OCI-LY7 (cell line): ENCODE data around the gene ING4. TPM values are rescaled to one million over a fixed set of nuclear protein-coding genes. Genes with fewer than 3 reads are reported as not detected.

Experiments
- BruUV-seq: library from RNA; stranded (reverse); fragments of 400-500 nt; replicated peaks from 2 replicates; lab custom pipeline; 2021; lab: Mats Ljungman, UMichigan
- CTCF ChIA-PET: fragments of 300-600 bp; sonication (Branson Sonifier 250); formaldehyde crosslinking; loops from one replicate; lab custom pipeline; 2022; ENCODE audit warnings: antibody characterized with exemption; ENCODE audit not compliant: unreplicated experiment; lab: Charles Lee
- POLR2A ChIA-PET: fragments of 300-600 bp; sonication (Branson Sonifier 250); formaldehyde crosslinking; loops from one replicate; lab custom pipeline; 2022; ENCODE audit warnings: antibody characterized with exemption; lab: Charles Lee
- DNase-seq: peaks from one replicate; pipeline ENCODE4 v3.0.0-alpha.2; 2015; ENCODE audit warnings: low spot score
- H2AFZ ChIP-seq: fragments of 200-600 bp; sonication (generic), shearing (Covaris generic); 2 replicates; pipeline ENCODE4 v1.6.1; 2014; ENCODE audit warnings: mild to moderate bottlenecking, antibody characterized with exemption, low read length, moderate library complexity
- H3K27ac ChIP-seq: fragments of 200-600 bp; sonication (generic); 2 replicates; pipeline ENCODE4 v1.5.1; 2014; ENCODE audit warnings: mixed run types, low read depth, mild to moderate bottlenecking, moderate library complexity, low read length, inconsistent platforms; ENCODE audit not compliant: poor library complexity, severe bottlenecking
- H3K36me3 ChIP-seq: fragments of 200-600 bp; sonication (generic); 2 replicates; pipeline ENCODE4 v1.6.1; 2014; ENCODE audit warnings: mild to moderate bottlenecking, antibody characterized with exemption, low read length, moderate library complexity, mixed read lengths; ENCODE audit not compliant: insufficient read depth
- H3K4me1 ChIP-seq: fragments of 200-600 bp; sonication (generic); 2 replicates; pipeline ENCODE4 v1.5.1; 2014; ENCODE audit warnings: mild to moderate bottlenecking, low read length; ENCODE audit not compliant: insufficient read depth, poor library complexity, severe bottlenecking
- H3K4me2 ChIP-seq: fragments of 200-600 bp; sonication (generic); 2 replicates; pipeline ENCODE4 v1.6.1; 2014; ENCODE audit warnings: mild to moderate bottlenecking, low read length
- H3K4me3 ChIP-seq: fragments of 200-600 bp; sonication (generic); 2 replicates; pipeline ENCODE4 v1.5.1; 2014; ENCODE audit warnings: mild to moderate bottlenecking, low read depth, low read length; ENCODE audit not compliant: poor library complexity, severe bottlenecking
- H3K79me2 ChIP-seq: fragments of 200-600 bp; sonication (generic); 2 replicates; pipeline ENCODE4 v1.6.1; 2016; ENCODE audit warnings: low read depth, mild to moderate bottlenecking, low read length, moderate library complexity, mixed read lengths; ENCODE audit not compliant: insufficient read depth
- H3K9me2 ChIP-seq: fragments of 200-600 bp; sonication (generic); 2 replicates; pipeline ENCODE4 v1.6.1; 2016; ENCODE audit warnings: mild to moderate bottlenecking, low read length, mixed read lengths; ENCODE audit not compliant: insufficient read depth
- H3K9me3 ChIP-seq: fragments of 200-600 bp; sonication (generic); 2 replicates; pipeline ENCODE4 v1.6.1; 2014; ENCODE audit warnings: mild to moderate bottlenecking, mixed run types, low read length, mixed read lengths
- H4K20me1 ChIP-seq: fragments of 200-600 bp; sonication (generic); 2 replicates; pipeline ENCODE4 v1.6.1; 2014; ENCODE audit warnings: mild to moderate bottlenecking, antibody characterized with exemption, low read length, moderate library complexity, mixed read lengths; ENCODE audit not compliant: insufficient read depth
- CTCF ChIP-seq: fragments of 200-600 bp; sonication (generic); conservative IDR thresholded peaks from 2 replicates; pipeline ENCODE4 v1.5.1; 2014; ENCODE audit warnings: mild to moderate bottlenecking, antibody characterized with exemption, low read length, moderate library complexity, mixed read lengths
- EZH2phosphoT487 ChIP-seq: fragments of 200-600 bp; sonication (generic); IDR thresholded peaks from 2 replicates; pipeline ENCODE4 v1.6.1; 2018; ENCODE audit warnings: low read depth, borderline replicate concordance, mild to moderate bottlenecking, mixed run types, antibody characterized with exemption, low read length, moderate library complexity, mixed read lengths
- intact Hi-C: fragments of 100-400 bp; cut with micrococcal nuclease; formaldehyde crosslinking; loops from one replicate; pipeline ENCODE4 v1.10.0; 2022; ENCODE audit not compliant: unreplicated experiment
- total RNA-seq, 2 experiments: library from RNA; depleted of rRNA in 1 of 2; stranded (reverse); fragments of >200 nt in 1 of 2; shearing (Covaris generic) in 1 of 2; gene quantifications; 2 replicates each; pipeline ENCODE4 v1.2.3, GENCODE V29; 2014 to 2022

Gene ING4
- total RNA-seq, 2 experiments from 2014 or later = 27.1 to 30.8 TPM

GRCh38 chr12:6685814-6686213 is 22.9 kb upstream of the ING4 start:
- H3K9me3 ChIP-seq = no peaks in the 10 kb centered on the region
- H3K36me3 ChIP-seq = peaks cover 67% of the 10 kb centered on the region
- intact Hi-C loops = loop anchor here (5.0 kb wide), 2 partner anchors 79 to 119 kb away; partner anchors contain the start of genes CHD4 and NOP2
- peak overlapping the region; percentile 86 for H3K4me3 ChIP-seq
- peaks cover 33% of the 10 kb centered on the region for H3K4me1 ChIP-seq
- CTCF ChIA-PET = no interaction called here
- 0 out of 2 replicates have a peak, but pooled peaks cover 5% of the 10 kb centered on the region for H4K20me1 ChIP-seq
- no TSS peak for BruUV-seq
- H3K4me2 ChIP-seq = peak overlapping the region; percentile 99
- no peaks in the 10 kb centered on the region for H3K9me2 ChIP-seq
- H2AFZ ChIP-seq = no peak overlapping the region
- no peak for DNase-seq
- no peak overlapping the region for H3K27ac ChIP-seq
- H3K79me2 ChIP-seq = peaks cover 96% of the 10 kb centered on the region
- TF ChIP-seq EZH2phosphoT487 = no peak
- TF ChIP-seq CTCF = no peak
- POLR2A ChIA-PET = interaction anchor here (1.6 kb wide), 1 partner anchor 17 kb away, joined by 4 read pairs; no protein-coding TSS in a partner anchor

- H3K4me3 ChIP-seq = no peak overlapping the region
- H3K27ac ChIP-seq = no peak overlapping the region
- POLR2A ChIA-PET = interaction anchor here (0.7 to 1.6 kb wide), 3 partner anchors 16 to 101 kb away, joined by 3 to 4 read pairs (median 3); no protein-coding TSS in a partner anchor
- H3K79me2 ChIP-seq = peaks cover 96% of the 10 kb centered on the region
- CTCF ChIA-PET = interaction anchor here (0.5 kb wide), 1 partner anchor 72 kb away, joined by 3 read pairs; no protein-coding TSS in a partner anchor
- H3K9me2 ChIP-seq = no peaks in the 10 kb centered on the region
- TSS peak; percentile 8 for BruUV-seq
- no peak overlapping the region for H2AFZ ChIP-seq
- TF ChIP-seq CTCF (peak; percentile 86), EZH2phosphoT487 (no peak)
- H3K4me2 ChIP-seq = no peak overlapping the region
- H3K36me3 ChIP-seq = peaks cover 79% of the 10 kb centered on the region
- DNase-seq = peak; percentile 52
- H3K4me1 ChIP-seq = peaks cover 27% of the 10 kb centered on the region
- no peaks in the 10 kb centered on the region for H3K9me3 ChIP-seq
- intact Hi-C loops = loop anchor here (5.0 kb wide), 2 partner anchors 77 to 117 kb away; partner anchors contain the start of genes CHD4 and NOP2
- 0 out of 2 replicates have a peak, but pooled peaks cover 5% of the 10 kb centered on the region for H4K20me1 ChIP-seq
These were observed 21.7 kb upstream of the ING4 start for GRCh38 chr12:6684609-6685008.

- TF ChIP-seq CTCF (no peak), EZH2phosphoT487 (no peak)
- H2AFZ ChIP-seq = no peak overlapping the region
- POLR2A ChIA-PET = no interaction called here
- peaks cover 31% of the 10 kb centered on the region for H3K79me2 ChIP-seq
- peaks cover 100% of the 10 kb centered on the region for H3K36me3 ChIP-seq
- peaks cover 1% of the 10 kb centered on the region for H3K4me1 ChIP-seq
- no peaks in the 10 kb centered on the region for H3K9me2 ChIP-seq
- H3K4me2 ChIP-seq = no peak overlapping the region
- BruUV-seq = no TSS peak
- CTCF ChIA-PET = no interaction called here
- no peaks in the 10 kb centered on the region for H4K20me1 ChIP-seq
- H3K27ac ChIP-seq = no peak overlapping the region
- no peak overlapping the region for H3K4me3 ChIP-seq
- DNase-seq = no peak
- intact Hi-C loops = no loop called here
- H3K9me3 ChIP-seq = no peaks in the 10 kb centered on the region
These were observed 14.0 kb upstream of the ING4 start for GRCh38 chr12:6676962-6677361.
